Activated CD4-positive, alpha-beta T cell treated with anti-CD3 and anti-CD28 coated beads for 48 hours (primary cell): ENCODE data around the gene GPC6.
"Not testable (repeated sequence)": the region's sequence is repeated elsewhere in the genome, so short reads cannot be mapped to it uniquely, and the experiment has no call there.

Experiments
- DNase-seq: peaks from one replicate; pipeline ENCODE4 v3.0.0-alpha.2; 2020

Gene GPC6

GRCh38 chr13:94291631-94292322, 1065.2 kb downstream of the GPC6 start:
- no peak for DNase-seq

GRCh38 chr13:94292323-94292640, 1065.7 kb downstream of the GPC6 start:
- DNase-seq, result no peak

- DNase-seq, result no peak
Observed at GRCh38 chr13:94296471-94296870, 1069.9 kb downstream of the GPC6 start.

GRCh38 chr13:94298346-94298745, 1071.7 kb downstream of the GPC6 start:
- DNase-seq, result no peak

GRCh38 chr13:94300401-94300800, 1073.8 kb downstream of the GPC6 start:
- no peak for DNase-seq

GRCh38 chr13:94301487-94301886, 1074.9 kb downstream of the GPC6 start:
- no peak for DNase-seq

GRCh38 chr13:94302847-94303565, 1076.4 kb downstream of the GPC6 start:
- not testable (repeated sequence) for DNase-seq

GRCh38 chr13:94303644-94304174, 1077.1 kb downstream of the GPC6 start:
- DNase-seq, result no peak

- DNase-seq, result no peak
Observed at GRCh38 chr13:94305033-94305432, 1078.4 kb downstream of the GPC6 start.

GRCh38 chr13:94305463-94305862, 1078.9 kb downstream of the GPC6 start:
- DNase-seq, result no peak

- no peak for DNase-seq
Observed at GRCh38 chr13:94305934-94306333, 1079.3 kb downstream of the GPC6 start.

GRCh38 chr13:94308832-94309231, 1082.2 kb downstream of the GPC6 start:
- no peak for DNase-seq

- DNase-seq, result no peak
Observed at GRCh38 chr13:94309576-94309975, 1083.0 kb downstream of the GPC6 start.

GRCh38 chr13:94309997-94310855, 1083.6 kb downstream of the GPC6 start:
- DNase-seq, result no peak

GRCh38 chr13:94311893-94312292, 1085.3 kb downstream of the GPC6 start:
- DNase-seq, result no peak

GRCh38 chr13:94312511-94313216, 1086.1 kb downstream of the GPC6 start:
- no peak for DNase-seq

GRCh38 chr13:94313321-94313910, 1086.8 kb downstream of the GPC6 start:
- no peak for DNase-seq

GRCh38 chr13:94313926-94314325, 1087.3 kb downstream of the GPC6 start:
- DNase-seq, result no peak

- DNase-seq, result no peak
Observed at GRCh38 chr13:94315188-94315587, 1088.6 kb downstream of the GPC6 start.

- DNase-seq, result no peak
Observed at GRCh38 chr13:94317063-94317491, 1090.5 kb downstream of the GPC6 start.

GRCh38 chr13:94318418-94318817, 1091.8 kb downstream of the GPC6 start:
- DNase-seq, result no peak

- DNase-seq, result no peak
Observed at GRCh38 chr13:94319501-94319900, 1092.9 kb downstream of the GPC6 start.
